CD4-positive, alpha-beta T cell treated with Interleukin-1 beta for 1 hour (primary cell): ENCODE measurements around the gene TAF7.
A peak's percentile ranks its signal among the peaks of the same experiment; 100 is the strongest.
"Not testable (repeated sequence)": the region's sequence is repeated elsewhere in the genome, so short reads cannot be mapped to it uniquely, and the experiment has no call there.

Experiments
- DNase-seq, 2 donors: peaks; one replicate each; pipeline ENCODE4 v3.0.0-alpha.2; 2020 to 2022

TAF7 gene

DNA sequence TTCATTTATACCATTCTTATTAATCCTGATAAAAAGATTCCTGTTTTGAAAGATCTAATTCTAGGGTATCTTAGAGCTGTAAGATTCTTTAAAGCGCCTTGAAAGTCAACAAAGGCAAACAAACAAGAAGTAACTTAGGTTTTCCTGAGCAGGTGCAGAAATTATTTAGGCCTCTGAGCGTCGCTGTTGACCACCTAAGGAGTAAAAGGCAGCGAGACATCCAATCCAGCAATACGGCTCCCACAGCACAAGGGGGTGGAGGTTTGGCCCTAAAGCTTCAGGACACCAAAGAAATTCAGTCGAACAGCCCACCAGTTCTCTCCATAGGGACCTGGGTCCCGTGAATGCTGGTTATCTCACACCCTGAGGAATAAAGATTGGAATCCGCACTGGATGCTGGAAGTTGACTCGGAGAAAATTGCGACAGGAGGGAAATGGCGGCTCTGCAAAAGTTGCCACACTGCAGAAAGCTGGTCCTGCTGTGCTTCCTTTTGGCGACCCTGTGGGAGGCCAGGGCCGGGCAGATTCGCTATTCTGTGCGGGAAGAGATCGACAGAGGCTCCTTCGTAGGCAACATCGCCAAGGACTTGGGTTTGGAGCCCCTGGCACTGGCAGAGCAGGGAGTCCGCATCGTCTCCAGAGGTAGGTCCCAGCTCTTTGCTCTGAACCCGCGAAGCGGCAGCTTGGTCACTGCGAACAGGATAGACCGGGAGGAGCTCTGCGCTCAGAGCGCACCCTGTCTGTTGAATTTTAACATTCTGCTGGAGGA, 18.1 kb upstream of the TAF7 start, which contains the start of gene PCDHGA2:
PCDHGA2 (plus strand) TSS at position 223 of the 769 bp plus-strand sequence.
- DNase-seq, result no peak

DNA sequence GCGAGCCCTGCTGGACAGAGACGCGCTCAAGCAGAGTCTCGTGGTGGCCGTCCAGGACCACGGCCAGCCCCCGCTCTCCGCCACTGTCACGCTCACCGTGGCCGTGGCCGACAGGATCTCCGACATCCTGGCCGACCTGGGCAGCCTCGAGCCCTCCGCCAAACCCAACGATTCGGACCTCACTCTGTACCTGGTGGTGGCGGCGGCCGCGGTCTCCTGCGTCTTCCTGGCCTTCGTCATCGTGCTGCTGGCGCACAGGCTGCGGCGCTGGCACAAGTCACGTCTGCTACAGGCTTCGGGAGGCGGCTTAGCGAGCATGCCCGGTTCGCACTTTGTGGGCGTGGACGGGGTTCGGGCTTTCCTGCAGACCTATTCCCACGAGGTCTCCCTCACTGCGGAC, 12.0 kb upstream of the TAF7 start:
- not testable (repeated sequence) for DNase-seq

DNA sequence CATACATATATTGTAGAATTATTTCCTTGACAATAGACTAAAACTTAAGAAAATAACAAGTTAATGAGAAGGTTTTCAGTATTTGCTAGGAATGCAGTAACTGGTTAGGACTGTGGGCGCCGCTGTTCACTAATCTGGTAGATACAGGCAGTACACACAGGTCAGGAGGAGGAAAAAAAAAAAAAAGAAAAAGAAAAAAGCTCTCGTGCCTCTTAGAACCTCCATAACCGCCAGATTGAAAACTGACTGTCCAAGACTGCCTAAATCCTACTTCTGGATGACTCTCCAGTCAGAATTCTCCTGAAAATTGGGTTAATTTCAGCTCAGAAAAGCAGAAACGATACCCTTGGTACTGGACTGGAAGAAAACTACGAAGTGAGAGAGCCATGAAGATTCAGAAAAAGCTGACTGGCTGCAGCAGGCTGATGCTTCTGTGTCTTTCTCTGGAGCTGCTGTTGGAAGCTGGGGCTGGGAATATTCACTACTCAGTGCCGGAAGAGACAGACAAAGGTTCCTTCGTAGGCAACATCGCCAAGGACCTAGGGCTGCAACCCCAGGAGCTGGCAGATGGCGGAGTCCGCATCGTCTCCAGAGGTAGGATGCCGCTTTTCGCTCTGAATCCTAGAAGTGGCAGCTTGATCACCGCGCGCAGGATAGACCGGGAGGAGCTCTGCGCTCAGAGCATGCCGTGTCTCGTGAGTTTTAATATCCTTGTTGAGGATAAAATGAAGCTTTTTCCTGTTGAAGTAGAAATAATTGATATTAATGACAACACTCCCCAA, 9.9 kb upstream of the TAF7 start, which contains the start of gene PCDHGA1:
PCDHGA1 (plus strand) TSS at position 216 of the 782 bp plus-strand sequence.
- peak; percentile 16 to 31 for DNase-seq

DNA sequence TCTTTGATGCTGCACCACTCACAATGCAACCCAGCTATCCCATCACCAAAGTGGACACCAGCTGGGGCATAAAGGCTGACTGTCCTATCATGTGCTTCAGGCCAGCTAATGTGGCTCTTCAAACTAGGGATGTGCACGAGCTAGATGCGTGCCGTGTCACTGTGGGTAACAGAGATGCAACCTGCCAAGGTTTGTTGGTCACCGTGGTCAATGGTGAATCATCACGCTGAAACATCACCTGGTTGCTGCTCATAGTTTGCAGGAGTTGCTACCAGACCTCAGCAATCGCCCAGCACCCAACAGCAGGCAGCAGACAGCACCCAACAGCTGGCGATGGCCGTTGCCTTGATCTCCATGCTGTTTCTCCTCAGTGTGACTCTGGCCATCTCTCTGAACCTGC, 7.6 kb upstream of the TAF7 start:
- no peak for DNase-seq

DNA sequence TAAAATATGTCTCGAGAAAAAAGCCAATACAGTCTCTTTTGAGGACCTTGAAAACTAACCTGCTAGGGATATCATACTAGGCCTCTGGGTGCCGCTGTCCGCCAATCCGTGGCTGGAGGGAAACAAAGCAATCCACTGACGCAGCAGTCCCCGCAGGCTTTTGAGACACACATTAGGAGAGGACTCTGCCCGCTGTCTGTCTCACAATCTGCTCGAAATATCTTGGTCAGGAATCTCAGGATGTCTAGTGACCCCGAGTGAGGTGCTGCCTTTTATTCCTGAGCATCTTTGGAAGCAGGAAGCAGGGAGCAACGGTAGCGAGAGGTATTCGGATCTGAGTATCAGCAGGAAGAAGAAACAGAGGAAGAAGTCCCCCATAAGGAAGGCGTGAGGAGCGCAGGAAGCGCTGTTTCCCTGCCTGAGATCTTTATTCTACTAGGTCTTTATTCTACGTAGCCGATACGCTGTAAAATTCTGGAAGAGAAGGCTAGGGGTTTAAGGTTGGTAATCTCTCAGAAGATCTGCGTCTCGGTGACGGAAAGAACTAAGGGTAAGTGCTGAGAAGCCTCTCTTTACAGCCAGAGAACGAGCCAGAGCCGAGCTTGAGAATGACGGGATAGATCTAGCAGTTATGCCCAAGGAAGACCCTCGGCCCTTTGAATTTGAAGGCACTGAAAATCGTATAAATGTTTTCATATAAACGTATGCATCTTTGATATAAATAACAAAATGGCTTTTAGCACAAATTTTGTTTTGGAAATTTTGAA, 5.7 kb upstream of the TAF7 start:
- DNase-seq, result peak; percentile 72 to 73

DNA sequence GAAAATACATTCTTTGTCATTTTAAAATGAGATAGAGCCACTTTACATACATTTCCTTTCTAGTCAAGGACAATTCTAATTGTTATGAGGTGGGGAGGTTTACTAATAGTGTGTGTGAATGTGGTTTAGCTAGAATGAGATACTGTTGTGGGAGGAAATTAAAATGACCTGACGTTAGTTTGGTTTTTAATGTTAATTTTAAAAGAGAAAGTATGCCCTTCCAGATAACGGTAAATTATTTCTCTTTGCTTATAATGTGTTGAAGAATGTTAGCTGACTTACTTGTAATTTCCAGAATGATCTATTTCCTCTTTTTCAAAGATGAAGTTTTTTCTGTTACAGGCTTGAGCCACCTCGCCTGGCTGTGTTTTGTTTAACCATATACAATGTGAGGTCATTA, 1.7 kb upstream of the TAF7 start:
- no peak for DNase-seq

DNA sequence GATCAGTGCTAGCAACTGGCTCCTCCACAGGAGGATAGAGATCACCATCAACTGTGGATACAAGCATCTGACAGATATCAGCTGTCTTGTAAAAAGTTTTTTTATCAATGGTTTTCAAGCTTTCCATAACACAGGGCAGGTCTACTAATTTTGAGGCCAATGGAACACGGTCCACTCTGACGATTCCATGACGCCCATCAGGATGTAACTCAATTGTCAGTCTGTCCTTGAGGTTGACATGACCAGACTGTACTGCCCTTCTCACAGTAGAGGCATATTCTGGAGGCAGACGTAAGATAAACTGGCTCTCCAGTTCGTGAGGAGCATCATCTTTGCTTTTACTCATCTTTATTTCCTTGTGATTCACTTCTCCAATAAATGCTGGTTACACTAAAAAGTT, 885 bp downstream of the TAF7 start:
- DNase-seq, result no peak

DNA sequence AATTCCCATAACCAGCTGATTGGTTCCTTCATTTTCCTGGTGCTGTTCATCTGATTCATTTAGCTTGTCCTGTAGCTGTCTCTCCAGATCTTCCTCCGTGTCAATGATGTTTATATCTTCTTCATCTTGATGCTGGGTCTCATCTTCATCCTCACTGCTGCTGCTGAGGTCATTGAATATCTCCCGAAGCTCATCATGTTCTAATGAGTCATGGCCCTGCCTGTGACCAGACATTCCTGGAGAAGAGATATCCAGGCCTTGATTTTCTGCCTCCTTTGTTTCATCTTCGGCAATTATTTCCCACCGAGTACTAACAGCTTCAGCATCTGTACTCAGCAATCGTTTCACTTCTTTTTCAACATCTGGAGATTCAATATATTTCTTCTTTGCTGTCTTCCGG, 1.4 kb downstream of the TAF7 start:
- no peak for DNase-seq

DNA sequence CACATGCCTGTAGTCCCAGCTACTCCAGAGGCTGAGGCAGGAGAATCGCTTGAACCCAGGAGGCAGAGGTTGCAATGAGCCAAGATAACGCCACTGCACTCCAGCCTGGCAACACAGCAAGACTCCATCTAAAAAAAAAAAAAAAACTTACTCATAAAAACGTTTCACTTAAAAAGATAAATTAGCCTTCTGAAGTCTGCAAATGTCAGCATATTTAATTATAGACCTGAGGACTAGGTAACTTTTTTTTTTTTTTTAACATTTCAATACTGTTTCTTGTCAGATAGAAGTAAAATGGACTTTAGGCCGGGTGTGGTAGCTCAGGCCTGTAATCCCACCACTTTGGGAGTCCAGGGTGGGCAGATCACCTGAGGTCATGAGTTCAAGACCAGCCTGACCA, 3.6 kb downstream of the TAF7 start:
- not testable (repeated sequence) for DNase-seq

DNA sequence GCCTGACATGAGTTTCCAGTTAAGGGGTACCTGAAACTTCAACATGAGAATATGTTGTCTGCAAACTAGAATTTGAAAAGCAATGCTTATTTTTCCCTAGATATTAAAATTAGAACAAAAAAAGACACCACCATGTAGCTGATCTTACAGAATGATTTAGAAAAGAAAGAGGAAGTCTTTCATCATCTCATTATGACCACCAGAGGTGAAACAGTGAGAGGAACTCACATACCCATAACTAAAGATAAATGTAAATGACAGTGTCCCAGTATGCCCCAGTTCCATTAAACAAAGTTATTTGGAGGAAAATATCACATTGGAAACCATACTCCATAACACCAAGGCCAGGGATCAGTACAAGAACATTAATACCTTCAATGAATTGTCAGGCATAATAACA, 6.9 kb downstream of the TAF7 start:
- DNase-seq, result no peak

DNA sequence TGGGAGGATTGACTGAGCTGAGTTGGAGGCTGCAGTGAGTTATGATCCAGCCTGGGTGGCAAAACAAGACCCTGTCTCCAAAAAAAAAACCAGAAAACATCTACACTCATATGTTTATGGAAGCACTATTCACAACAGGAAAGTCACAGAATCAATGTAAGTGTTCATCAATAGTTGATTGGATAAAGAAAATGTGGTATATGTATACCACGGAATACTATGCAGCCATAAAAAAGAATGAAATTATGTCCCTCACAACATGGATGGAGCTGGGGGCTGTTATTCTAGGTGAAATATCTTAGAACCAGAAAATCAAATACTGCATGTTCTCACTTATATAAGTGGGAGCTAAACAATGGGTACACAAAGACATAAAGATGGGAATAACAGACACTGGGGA, 14.0 kb downstream of the TAF7 start:
- no peak for DNase-seq

DNA sequence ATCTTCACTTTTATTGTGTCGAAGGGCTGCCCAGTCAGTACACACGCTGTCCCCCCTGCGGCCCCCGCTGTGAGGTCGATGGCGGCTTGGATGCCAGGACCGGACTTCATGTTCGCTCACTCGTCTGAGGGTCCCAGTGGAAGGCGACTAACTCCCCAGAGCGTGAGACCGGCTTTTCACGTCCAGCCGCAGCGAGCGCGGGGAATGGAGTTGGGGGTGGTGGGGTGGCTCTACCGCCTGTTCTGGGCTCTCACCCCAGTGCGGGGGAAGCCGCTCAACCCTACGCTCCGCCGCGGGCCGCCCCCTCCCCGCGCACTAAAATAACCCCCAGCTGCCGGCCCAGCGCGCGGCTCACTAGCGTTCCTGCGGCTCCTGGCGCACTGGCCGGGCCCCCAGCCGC, 16.8 kb downstream of the TAF7 start, which contains the start of gene SLC25A2:
SLC25A2 (minus strand) TSS at position 294 of the 400 bp plus-strand sequence; CDS start at position 110, 184 bp downstream.
- DNase-seq, result no peak

DNA sequence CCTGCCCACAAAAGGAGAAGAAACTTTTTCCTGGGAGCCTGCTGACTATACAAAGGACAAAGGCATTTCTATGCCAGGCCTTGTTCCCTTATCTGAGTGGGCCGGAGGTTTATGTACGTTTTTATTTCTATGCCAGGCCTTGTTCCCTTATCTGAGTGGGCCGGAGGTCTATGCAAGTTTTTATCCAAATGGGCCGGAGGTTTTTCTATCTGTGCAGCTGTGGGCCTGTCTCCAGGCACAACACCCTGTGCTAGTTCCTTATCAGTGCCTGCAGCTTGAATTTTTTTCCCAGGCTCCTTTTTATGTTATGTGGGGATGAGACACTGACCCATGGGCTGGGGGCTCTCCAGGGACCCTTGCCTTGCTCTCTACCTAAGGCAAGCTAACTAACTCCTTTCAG, 22.2 kb downstream of the TAF7 start:
- no peak for DNase-seq

DNA sequence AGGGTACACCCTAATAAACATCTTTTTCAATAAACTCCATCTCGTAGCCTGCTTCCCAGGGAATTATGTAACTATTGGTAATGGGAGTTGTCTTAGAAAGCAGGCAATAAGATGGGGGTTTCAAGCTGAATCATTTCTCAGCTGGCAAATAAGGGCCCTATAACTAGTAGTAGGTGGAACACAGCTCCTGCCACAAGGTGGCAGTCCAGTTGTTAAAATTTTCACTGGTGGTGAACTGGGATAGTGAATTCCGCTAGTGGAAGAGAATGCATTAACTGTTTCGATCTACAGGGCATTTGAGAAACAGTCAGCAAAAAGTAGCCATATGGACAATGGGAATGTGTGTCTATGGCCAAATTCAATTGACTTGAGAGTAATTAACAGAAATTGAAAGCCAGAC, 47.7 kb downstream of the TAF7 start:
- no peak for DNase-seq

DNA sequence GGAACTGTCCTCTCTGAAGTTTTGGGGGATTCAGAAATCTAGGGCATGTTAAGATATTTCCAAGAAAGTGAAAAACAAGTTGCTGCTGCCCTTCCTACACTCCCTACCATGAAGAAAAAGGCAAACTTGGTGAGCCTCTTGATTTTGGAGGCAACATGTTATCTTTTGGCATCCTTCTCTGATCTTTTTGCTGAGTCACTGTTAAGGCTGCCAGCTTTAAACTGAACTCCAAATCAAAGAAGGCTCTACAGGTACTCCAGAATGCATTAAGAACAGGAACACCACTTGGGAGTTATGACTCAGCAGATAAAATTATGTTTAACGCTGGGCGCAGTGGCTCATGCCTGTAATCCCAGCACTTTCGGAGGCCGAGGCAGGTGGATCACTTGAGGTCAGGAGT, 51.4 kb downstream of the TAF7 start:
- DNase-seq, result no peak
